Measurements from ENCODE around the gene KCNG4.

The KCNG4 gene

DNA sequence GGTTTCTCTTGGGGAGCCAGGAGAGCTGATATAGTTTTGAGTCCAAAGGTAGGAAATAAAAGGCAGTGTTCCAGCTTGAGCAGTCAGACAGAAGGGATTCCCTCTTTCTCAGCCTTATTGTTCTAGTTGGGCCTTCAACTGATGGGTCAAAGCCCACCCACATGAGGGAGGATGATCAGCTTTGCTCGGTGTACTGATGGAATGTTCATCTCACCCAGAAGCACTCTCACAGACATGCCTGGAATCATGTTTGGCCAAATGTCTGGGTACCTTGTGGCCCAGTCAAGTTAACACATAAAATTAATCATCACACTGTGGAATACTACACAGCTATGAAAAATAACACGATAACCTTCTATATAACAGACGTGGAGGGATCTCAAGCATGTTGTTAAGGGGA, 23.1 kb upstream of the KCNG4 start:
- no peak overlapping the region for H3K4me3 ChIP-seq (ENCODE audit: low read length)
- H3K4me1 ChIP-seq (ENCODE audit: control insufficient read depth, insufficient read depth, low read length) = no peaks in the 10 kb centered on the region
- H3K9ac ChIP-seq (ENCODE audit: low read length) = no peak overlapping the region
- peaks cover 57% of the 10 kb centered on the region for H3K27me3 ChIP-seq (replicated peaks; ENCODE audit: control insufficient read depth, insufficient read depth, low read length)
- DNase-seq (ENCODE audit: low read depth) = no peak
- H3K36me3 ChIP-seq (ENCODE audit: control insufficient read depth, insufficient read depth, low read length, severe bottlenecking) = no peaks in the 10 kb centered on the region
- peaks cover 11% of the 10 kb centered on the region for H3K9me3 ChIP-seq (ENCODE audit: control insufficient read depth, low read length)

- Histone ChIP-seq H3K4me1 (ENCODE audit: control insufficient read depth, insufficient read depth, low read length) (no peaks in the 10 kb centered on the region), H3K36me3 (ENCODE audit: control insufficient read depth, insufficient read depth, low read length, severe bottlenecking) (no peaks in the 10 kb centered on the region), H3K9me3 (ENCODE audit: control insufficient read depth, low read length) (peaks cover 15% of the 10 kb centered on the region), H3K9ac (ENCODE audit: low read length) (no peak overlapping the region), H3K4me3 (ENCODE audit: low read length) (no peak overlapping the region), H3K27me3 (replicated peaks; ENCODE audit: control insufficient read depth, insufficient read depth, low read length) (peaks cover 54% of the 10 kb centered on the region)
- no peak for DNase-seq (ENCODE audit: low read depth)
Measured at GRCh38 chr16:84262031-84262430, 22.2 kb upstream of the KCNG4 start.

- peaks cover 61% of the 10 kb centered on the region for H3K27me3 ChIP-seq (replicated peaks; ENCODE audit: control insufficient read depth, insufficient read depth, low read length)
- H3K4me3 ChIP-seq (ENCODE audit: low read length) = no peak overlapping the region
- no peak for DNase-seq (ENCODE audit: low read depth)
- no peaks in the 10 kb centered on the region for H3K36me3 ChIP-seq (ENCODE audit: control insufficient read depth, insufficient read depth, low read length, severe bottlenecking)
- no peaks in the 10 kb centered on the region for H3K4me1 ChIP-seq (ENCODE audit: control insufficient read depth, insufficient read depth, low read length)
- no peak overlapping the region for H3K9ac ChIP-seq (ENCODE audit: low read length)
- peaks cover 16% of the 10 kb centered on the region for H3K9me3 ChIP-seq (ENCODE audit: control insufficient read depth, low read length)
Measured at GRCh38 chr16:84260766-84261554, 21.1 kb upstream of the KCNG4 start.

DNA sequence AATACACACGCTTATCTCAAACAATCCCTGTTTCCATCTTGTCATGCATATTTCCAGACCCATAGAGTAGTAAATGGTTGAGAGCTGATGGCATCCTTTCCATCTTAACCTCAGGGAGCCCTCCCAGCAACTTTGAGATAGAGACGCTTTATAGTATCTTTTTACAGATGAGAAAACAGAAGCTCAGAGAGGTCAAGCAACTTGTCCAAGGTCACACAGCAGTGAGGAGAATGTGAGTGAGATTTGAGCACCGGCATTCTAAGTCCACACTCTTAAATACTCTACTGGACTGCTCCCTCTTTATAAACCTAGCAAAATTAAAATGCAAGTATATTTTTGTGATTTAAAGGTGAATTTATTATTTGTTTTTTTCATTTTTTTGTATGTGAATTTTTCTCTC, 19.9 kb upstream of the KCNG4 start:
- no peaks in the 10 kb centered on the region for H3K36me3 ChIP-seq (ENCODE audit: control insufficient read depth, insufficient read depth, low read length, severe bottlenecking)
- peaks cover 27% of the 10 kb centered on the region for H3K9me3 ChIP-seq (ENCODE audit: control insufficient read depth, low read length)
- no peaks in the 10 kb centered on the region for H3K4me1 ChIP-seq (ENCODE audit: control insufficient read depth, insufficient read depth, low read length)
- H3K9ac ChIP-seq (ENCODE audit: low read length) = no peak overlapping the region
- DNase-seq (ENCODE audit: low read depth) = no peak
- H3K27me3 ChIP-seq (replicated peaks; ENCODE audit: control insufficient read depth, insufficient read depth, low read length) = peaks cover 66% of the 10 kb centered on the region
- H3K4me3 ChIP-seq (ENCODE audit: low read length) = no peak overlapping the region

DNA sequence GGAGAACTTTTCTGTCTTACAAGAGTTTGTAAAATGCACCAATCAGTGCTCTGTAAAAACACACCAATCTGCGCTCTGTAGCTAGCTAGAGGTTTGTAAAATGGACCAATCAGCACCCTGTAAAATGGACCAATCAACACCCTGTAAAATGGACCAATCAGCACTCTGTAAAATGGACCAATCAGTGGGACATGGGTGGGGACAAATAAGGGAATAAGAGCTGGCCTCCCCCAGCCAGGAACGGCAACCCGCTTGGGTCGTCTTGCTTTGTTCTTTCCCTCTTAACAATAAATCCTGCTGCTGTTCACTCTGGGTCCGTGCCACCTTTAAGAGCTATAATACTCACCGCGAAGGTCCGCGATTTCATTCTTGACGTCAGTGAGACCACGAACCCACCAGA, 18.5 kb upstream of the KCNG4 start:
- H3K27me3 ChIP-seq (replicated peaks; ENCODE audit: control insufficient read depth, insufficient read depth, low read length) = peaks cover 65% of the 10 kb centered on the region
- H3K4me1 ChIP-seq (ENCODE audit: control insufficient read depth, insufficient read depth, low read length) = no peaks in the 10 kb centered on the region
- H3K9ac ChIP-seq (ENCODE audit: low read length) = no peak overlapping the region
- DNase-seq (ENCODE audit: low read depth) = no peak
- no peaks in the 10 kb centered on the region for H3K36me3 ChIP-seq (ENCODE audit: control insufficient read depth, insufficient read depth, low read length, severe bottlenecking)
- H3K9me3 ChIP-seq (ENCODE audit: control insufficient read depth, low read length) = peaks cover 29% of the 10 kb centered on the region
- no peak overlapping the region for H3K4me3 ChIP-seq (ENCODE audit: low read length)

DNA sequence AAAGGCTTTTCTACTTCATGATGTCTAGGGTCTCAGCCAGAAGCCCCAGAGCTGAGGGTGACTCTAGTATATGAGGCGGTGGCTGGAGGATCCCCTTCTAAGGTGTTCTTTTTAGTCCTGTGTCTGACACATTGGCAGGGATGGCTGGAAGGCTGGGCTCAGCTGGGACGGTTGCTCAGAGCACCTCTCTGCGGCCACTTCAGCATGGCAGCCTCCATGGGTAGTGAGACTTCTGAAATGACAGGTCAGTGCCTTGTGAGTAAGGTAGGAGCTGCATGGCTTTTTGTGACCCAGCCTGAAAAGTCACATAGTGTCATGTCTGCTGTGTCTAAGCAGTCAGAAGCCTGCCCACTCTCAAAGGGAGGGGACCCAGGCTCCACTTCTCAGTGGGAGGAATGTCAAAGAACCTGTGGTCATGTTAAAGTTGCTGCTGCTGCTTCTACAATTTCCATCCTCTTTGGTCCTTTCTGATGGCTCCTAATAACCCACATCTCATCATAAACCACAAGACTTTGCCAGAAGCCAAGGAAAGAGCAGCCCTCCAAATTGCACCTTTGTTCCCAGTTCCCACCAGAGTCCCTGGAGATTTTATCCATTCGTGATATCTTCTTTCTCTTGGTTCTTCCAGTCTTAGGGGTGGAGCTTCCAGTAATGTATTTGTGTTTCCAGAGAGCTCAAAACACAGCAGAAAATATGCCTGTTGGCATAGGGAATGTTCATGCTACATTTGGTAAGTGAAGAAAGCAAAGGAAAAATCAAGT, 15.4 kb upstream of the KCNG4 start:
- Histone ChIP-seq H3K9ac (ENCODE audit: low read length) (no peak overlapping the region), H3K27me3 (replicated peaks; ENCODE audit: control insufficient read depth, insufficient read depth, low read length) (peaks cover 72% of the 10 kb centered on the region), H3K9me3 (ENCODE audit: control insufficient read depth, low read length) (peaks cover 25% of the 10 kb centered on the region), H3K36me3 (ENCODE audit: control insufficient read depth, insufficient read depth, low read length, severe bottlenecking) (no peaks in the 10 kb centered on the region), H3K4me1 (ENCODE audit: control insufficient read depth, insufficient read depth, low read length) (no peaks in the 10 kb centered on the region), H3K4me3 (ENCODE audit: low read length) (no peak overlapping the region)
- no peak for DNase-seq (ENCODE audit: low read depth)

- peaks cover 25% of the 10 kb centered on the region for H3K9me3 ChIP-seq (ENCODE audit: control insufficient read depth, low read length)
- no peak overlapping the region for H3K4me3 ChIP-seq (ENCODE audit: low read length)
- no peaks in the 10 kb centered on the region for H3K4me1 ChIP-seq (ENCODE audit: control insufficient read depth, insufficient read depth, low read length)
- DNase-seq (ENCODE audit: low read depth) = no peak
- H3K36me3 ChIP-seq (ENCODE audit: control insufficient read depth, insufficient read depth, low read length, severe bottlenecking) = no peaks in the 10 kb centered on the region
- H3K9ac ChIP-seq (ENCODE audit: low read length) = no peak overlapping the region
- peaks cover 79% of the 10 kb centered on the region for H3K27me3 ChIP-seq (replicated peaks; ENCODE audit: control insufficient read depth, insufficient read depth, low read length)
Measured at GRCh38 chr16:84254062-84254461, 14.2 kb upstream of the KCNG4 start.

DNA sequence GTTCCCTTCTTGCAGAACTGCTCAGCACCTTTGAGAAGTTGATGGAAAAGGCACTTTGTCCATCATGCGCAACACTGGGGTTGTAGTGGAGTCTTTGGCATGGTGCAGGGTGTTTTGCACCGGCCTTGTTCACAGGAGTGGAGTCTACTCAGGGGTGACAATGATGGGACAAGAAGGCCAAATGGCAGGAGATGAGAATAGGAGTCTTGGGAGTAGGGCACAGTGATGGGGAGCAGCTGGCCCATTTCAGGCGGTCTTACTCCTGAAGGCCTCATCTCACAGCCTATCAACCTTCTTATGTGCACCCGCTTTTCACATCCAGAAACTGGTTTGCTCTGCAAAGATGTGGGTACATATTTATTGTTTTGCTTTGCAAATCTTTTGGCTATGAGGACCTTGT, 13.4 kb upstream of the KCNG4 start:
- no peaks in the 10 kb centered on the region for H3K36me3 ChIP-seq (ENCODE audit: control insufficient read depth, insufficient read depth, low read length, severe bottlenecking)
- no peak for DNase-seq (ENCODE audit: low read depth)
- H3K9ac ChIP-seq (ENCODE audit: low read length) = no peak overlapping the region
- peaks cover 20% of the 10 kb centered on the region for H3K9me3 ChIP-seq (ENCODE audit: control insufficient read depth, low read length)
- H3K4me3 ChIP-seq (ENCODE audit: low read length) = no peak overlapping the region
- peaks cover 82% of the 10 kb centered on the region for H3K27me3 ChIP-seq (replicated peaks; ENCODE audit: control insufficient read depth, insufficient read depth, low read length)
- H3K4me1 ChIP-seq (ENCODE audit: control insufficient read depth, insufficient read depth, low read length) = no peaks in the 10 kb centered on the region

DNA sequence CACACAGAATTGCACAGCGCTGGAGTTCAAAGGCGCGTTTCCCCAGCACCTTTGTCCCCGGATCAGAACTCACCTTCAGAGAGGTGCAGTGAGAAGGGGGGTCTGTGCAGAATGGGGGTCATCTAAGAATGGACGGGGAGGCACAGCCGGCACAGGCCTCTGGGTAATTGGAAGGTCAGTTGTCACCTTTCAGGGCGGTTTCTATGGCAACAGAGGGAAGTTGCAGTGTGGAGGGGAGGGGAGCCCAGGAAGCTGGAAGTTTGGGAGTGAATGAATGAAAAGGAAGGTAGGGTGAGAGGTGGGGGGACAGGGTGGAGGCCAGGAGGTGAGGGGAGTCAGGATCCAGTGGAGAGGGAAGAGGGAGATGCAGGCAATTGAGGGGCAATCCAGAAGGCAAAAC, 12.4 kb upstream of the KCNG4 start:
- peaks cover 15% of the 10 kb centered on the region for H3K9me3 ChIP-seq (ENCODE audit: control insufficient read depth, low read length)
- H3K9ac ChIP-seq (ENCODE audit: low read length) = no peak overlapping the region

GRCh38 chr16:84247844-84248243, 8.0 kb upstream of the KCNG4 start:
- Histone ChIP-seq H3K9me3 (ENCODE audit: control insufficient read depth, low read length) (peaks cover 10% of the 10 kb centered on the region), H3K9ac (ENCODE audit: low read length) (no peak overlapping the region), H3K27me3 (replicated peaks; ENCODE audit: control insufficient read depth, insufficient read depth, low read length) (peaks cover 61% of the 10 kb centered on the region), H3K4me1 (ENCODE audit: control insufficient read depth, insufficient read depth, low read length) (peaks cover 6% of the 10 kb centered on the region), H3K36me3 (ENCODE audit: control insufficient read depth, insufficient read depth, low read length, severe bottlenecking) (no peaks in the 10 kb centered on the region), H3K4me3 (ENCODE audit: low read length) (no peak overlapping the region)
- DNase-seq (ENCODE audit: low read depth) = no peak

More for the DNA sequence above, 12.4 kb upstream of the KCNG4 start:
- Histone ChIP-seq H3K36me3 (ENCODE audit: control insufficient read depth, insufficient read depth, low read length, severe bottlenecking) (no peaks in the 10 kb centered on the region), H3K27me3 (replicated peaks; ENCODE audit: control insufficient read depth, insufficient read depth, low read length) (peaks cover 78% of the 10 kb centered on the region), H3K4me3 (ENCODE audit: low read length) (no peak overlapping the region), H3K4me1 (ENCODE audit: control insufficient read depth, insufficient read depth, low read length) (peaks cover 6% of the 10 kb centered on the region)
- DNase-seq (ENCODE audit: low read depth) = no peak

DNA sequence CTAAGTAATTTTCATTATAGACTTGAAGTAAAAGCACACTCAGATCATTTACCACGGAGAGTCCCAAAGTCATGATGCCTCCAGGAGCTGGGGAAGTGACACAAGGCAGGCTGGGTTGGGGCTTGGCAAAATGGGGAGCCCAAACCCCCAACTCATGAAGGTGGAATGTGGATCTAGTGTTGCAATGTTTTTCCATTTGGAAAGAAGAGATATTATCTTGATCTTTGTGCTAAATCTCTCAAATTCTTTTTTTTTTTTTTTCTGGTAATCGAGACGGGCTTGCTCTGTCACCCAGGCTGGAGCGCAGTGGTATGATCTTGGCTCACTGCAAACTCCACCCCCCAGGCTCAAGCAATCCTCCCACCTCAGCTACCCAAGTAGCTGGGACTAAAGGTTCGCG, 7.5 kb upstream of the KCNG4 start:
- no peak overlapping the region for H3K9ac ChIP-seq (ENCODE audit: low read length)
- peaks cover 6% of the 10 kb centered on the region for H3K4me1 ChIP-seq (ENCODE audit: control insufficient read depth, insufficient read depth, low read length)
- no peaks in the 10 kb centered on the region for H3K36me3 ChIP-seq (ENCODE audit: control insufficient read depth, insufficient read depth, low read length, severe bottlenecking)
- peaks cover 61% of the 10 kb centered on the region for H3K27me3 ChIP-seq (replicated peaks; ENCODE audit: control insufficient read depth, insufficient read depth, low read length)
- DNase-seq (ENCODE audit: low read depth) = peak; percentile 47
- H3K9me3 ChIP-seq (ENCODE audit: control insufficient read depth, low read length) = peaks cover 10% of the 10 kb centered on the region
- H3K4me3 ChIP-seq (ENCODE audit: low read length) = no peak overlapping the region

Data from adipocyte (in vitro differentiated cells).